ENCODE results near the gene MAP4K4.
A peak's percentile ranks its signal among the peaks of the same experiment; 100 is the strongest.

The MAP4K4 gene

GRCh38 chr2:101863534-101863933 is 166.0 kb downstream of the MAP4K4 start:
- Mint-ChIP-seq H3K27me3 (no peaks in the 10 kb centered on the region), H3K4me3 (no peak overlapping the region), H3K36me3 (ENCODE audit: low read depth) (peaks cover 95% of the 10 kb centered on the region), H3K27ac (no peak overlapping the region), H3K9me3 (no peaks in the 10 kb centered on the region), H3K4me1 (ENCODE audit: low read depth) (peaks cover 5% of the 10 kb centered on the region)
- intact Hi-C loops (cut with micrococcal nuclease), result loop anchor here (10.0 kb wide), 1 partner anchor 301 kb away; no protein-coding TSS in a partner anchor

- Mint-ChIP-seq H3K4me3 (no peak overlapping the region), H3K27ac (no peak overlapping the region), H3K27me3 (no peaks in the 10 kb centered on the region), H3K4me1 (ENCODE audit: low read depth) (peaks cover 5% of the 10 kb centered on the region), H3K9me3 (no peaks in the 10 kb centered on the region), H3K36me3 (ENCODE audit: low read depth) (peaks cover 94% of the 10 kb centered on the region)
- intact Hi-C loops (cut with micrococcal nuclease), result loop anchor here (10.0 kb wide), 1 partner anchor 300 kb away; no protein-coding TSS in a partner anchor
Measured at GRCh38 chr2:101864426-101864825, 166.9 kb downstream of the MAP4K4 start.

DNA sequence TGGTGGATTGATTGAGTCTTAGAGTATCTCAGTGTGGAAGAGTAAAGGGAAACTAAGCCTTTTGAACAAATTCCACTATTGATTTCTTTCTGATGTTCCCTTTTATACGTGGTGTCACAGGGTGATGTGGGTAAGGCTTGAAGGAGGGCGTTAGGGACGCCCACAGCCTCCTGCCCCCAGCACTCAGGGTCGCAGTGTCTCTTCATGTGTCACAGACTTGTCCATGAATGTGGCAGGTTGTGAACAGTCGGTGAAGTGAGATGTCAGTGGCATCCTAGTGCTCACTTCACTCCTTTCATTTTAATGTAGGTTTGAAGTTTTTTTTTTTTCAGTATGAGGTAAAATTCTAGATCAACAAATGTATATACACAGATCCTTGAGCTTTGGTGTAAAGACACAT is 171.0 kb downstream of the MAP4K4 start:
- peaks cover 97% of the 10 kb centered on the region for H3K36me3 Mint-ChIP-seq (ENCODE audit: low read depth)
- no peaks in the 10 kb centered on the region for H3K27me3 Mint-ChIP-seq
- peaks cover 10% of the 10 kb centered on the region for H3K4me1 Mint-ChIP-seq (ENCODE audit: low read depth)
- no peak overlapping the region for H3K4me3 Mint-ChIP-seq
- no peaks in the 10 kb centered on the region for H3K9me3 Mint-ChIP-seq
- intact Hi-C loops (cut with micrococcal nuclease), result loop anchor here (10.0 kb wide), 1 partner anchor 296 kb away; no protein-coding TSS in a partner anchor
- no peak overlapping the region for H3K27ac Mint-ChIP-seq

GRCh38 chr2:101869527-101869926 is 172.0 kb downstream of the MAP4K4 start:
- H3K27ac Mint-ChIP-seq, result no peak overlapping the region
- H3K4me1 Mint-ChIP-seq (ENCODE audit: low read depth), result peaks cover 10% of the 10 kb centered on the region
- H3K36me3 Mint-ChIP-seq (ENCODE audit: low read depth), result peaks cover 96% of the 10 kb centered on the region
- no peaks in the 10 kb centered on the region for H3K27me3 Mint-ChIP-seq
- H3K9me3 Mint-ChIP-seq, result no peaks in the 10 kb centered on the region
- no peak overlapping the region for H3K4me3 Mint-ChIP-seq
- intact Hi-C loops (cut with micrococcal nuclease), result loop anchor here (10.0 kb wide), 1 partner anchor 295 kb away; no protein-coding TSS in a partner anchor

- Mint-ChIP-seq H3K4me3 (no peak overlapping the region), H3K27me3 (no peaks in the 10 kb centered on the region), H3K4me1 (ENCODE audit: low read depth) (peaks cover 10% of the 10 kb centered on the region), H3K36me3 (ENCODE audit: low read depth) (peaks cover 94% of the 10 kb centered on the region), H3K27ac (peak overlapping the region; percentile 8), H3K9me3 (no peaks in the 10 kb centered on the region)
- intact Hi-C loops (cut with micrococcal nuclease), result no loop called here
Measured at GRCh38 chr2:101870444-101870843, 172.9 kb downstream of the MAP4K4 start.

GRCh38 chr2:101871480-101871879 is 174.0 kb downstream of the MAP4K4 start:
- intact Hi-C loops (cut with micrococcal nuclease), result no loop called here
- Mint-ChIP-seq H3K36me3 (ENCODE audit: low read depth) (peaks cover 94% of the 10 kb centered on the region), H3K9me3 (no peaks in the 10 kb centered on the region), H3K27me3 (no peaks in the 10 kb centered on the region), H3K27ac (no peak overlapping the region), H3K4me3 (no peak overlapping the region), H3K4me1 (ENCODE audit: low read depth) (peaks cover 19% of the 10 kb centered on the region)

- Mint-ChIP-seq H3K9me3 (no peaks in the 10 kb centered on the region), H3K36me3 (ENCODE audit: low read depth) (peaks cover 94% of the 10 kb centered on the region), H3K27ac (no peak overlapping the region), H3K27me3 (no peaks in the 10 kb centered on the region), H3K4me3 (no peak overlapping the region), H3K4me1 (ENCODE audit: low read depth) (peaks cover 19% of the 10 kb centered on the region)
- intact Hi-C loops (cut with micrococcal nuclease), result no loop called here
Measured at GRCh38 chr2:101872480-101872879, 175.0 kb downstream of the MAP4K4 start.

- Mint-ChIP-seq H3K9me3 (no peaks in the 10 kb centered on the region), H3K4me3 (no peak overlapping the region), H3K27me3 (no peaks in the 10 kb centered on the region), H3K36me3 (ENCODE audit: low read depth) (peaks cover 90% of the 10 kb centered on the region), H3K27ac (no peak overlapping the region), H3K4me1 (ENCODE audit: low read depth) (peaks cover 19% of the 10 kb centered on the region)
- intact Hi-C loops (cut with micrococcal nuclease), result no loop called here
Measured at GRCh38 chr2:101873543-101873942, 176.0 kb downstream of the MAP4K4 start.

- intact Hi-C loops (cut with micrococcal nuclease), result no loop called here
- H3K9me3 Mint-ChIP-seq, result no peaks in the 10 kb centered on the region
- no peak overlapping the region for H3K27ac Mint-ChIP-seq
- peaks cover 91% of the 10 kb centered on the region for H3K36me3 Mint-ChIP-seq (ENCODE audit: low read depth)
- H3K4me1 Mint-ChIP-seq (ENCODE audit: low read depth), result peaks cover 19% of the 10 kb centered on the region
- no peak overlapping the region for H3K4me3 Mint-ChIP-seq
- H3K27me3 Mint-ChIP-seq, result no peaks in the 10 kb centered on the region
Measured at GRCh38 chr2:101874069-101874468, 176.6 kb downstream of the MAP4K4 start.

DNA sequence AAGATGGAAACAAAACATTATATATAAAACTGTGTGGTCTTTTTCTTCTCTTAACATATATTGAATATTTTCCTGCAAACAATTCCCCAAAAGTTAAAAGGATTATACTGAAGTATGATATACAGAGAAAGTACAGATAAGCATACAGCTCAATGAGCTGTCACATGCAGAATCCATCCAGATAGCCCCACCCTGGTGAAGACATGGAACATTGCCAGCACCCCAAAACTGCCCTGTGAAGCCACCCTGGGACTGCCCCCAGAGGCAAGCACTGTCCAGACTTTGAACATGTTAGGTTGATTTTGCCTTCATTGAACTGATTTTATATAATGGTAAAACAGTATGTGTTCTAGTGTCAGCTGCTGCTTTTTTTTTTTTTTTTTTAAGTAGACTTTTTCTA is 182.0 kb downstream of the MAP4K4 start:
- H3K36me3 Mint-ChIP-seq (ENCODE audit: low read depth), result peaks cover 76% of the 10 kb centered on the region
- H3K4me3 Mint-ChIP-seq, result no peak overlapping the region
- intact Hi-C loops (cut with micrococcal nuclease), result no loop called here
- H3K9me3 Mint-ChIP-seq, result no peaks in the 10 kb centered on the region
- no peaks in the 10 kb centered on the region for H3K27me3 Mint-ChIP-seq
- H3K27ac Mint-ChIP-seq, result no peak overlapping the region
- H3K4me1 Mint-ChIP-seq (ENCODE audit: low read depth), result peaks cover 16% of the 10 kb centered on the region

DNA sequence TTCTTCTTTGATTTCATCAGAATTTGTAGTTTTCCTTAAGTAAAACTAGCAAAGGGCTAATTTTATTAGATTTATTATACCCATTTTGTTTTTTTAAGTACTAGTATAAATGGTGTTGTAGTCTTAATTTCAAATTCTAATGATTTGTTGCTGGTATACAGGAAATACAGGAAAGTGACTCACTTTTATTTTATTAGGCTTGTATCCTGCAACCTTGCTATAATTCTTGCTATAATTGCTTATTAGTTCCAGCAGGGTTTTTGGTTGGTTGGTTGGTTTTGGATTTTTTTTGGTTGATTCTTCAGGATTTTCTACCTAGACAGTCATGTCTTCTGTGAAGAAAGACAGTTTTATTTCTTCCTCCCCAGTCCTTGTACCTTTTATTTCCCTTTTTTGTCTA is 183.6 kb downstream of the MAP4K4 start:
- Mint-ChIP-seq H3K36me3 (ENCODE audit: low read depth) (peaks cover 72% of the 10 kb centered on the region), H3K27me3 (no peaks in the 10 kb centered on the region), H3K27ac (no peak overlapping the region), H3K4me1 (ENCODE audit: low read depth) (peaks cover 16% of the 10 kb centered on the region), H3K4me3 (no peak overlapping the region), H3K9me3 (no peaks in the 10 kb centered on the region)
- intact Hi-C loops (cut with micrococcal nuclease), result loop anchor here (5.0 to 10.0 kb wide), 2 partner anchors 121 to 564 kb away; no protein-coding TSS in a partner anchor

DNA sequence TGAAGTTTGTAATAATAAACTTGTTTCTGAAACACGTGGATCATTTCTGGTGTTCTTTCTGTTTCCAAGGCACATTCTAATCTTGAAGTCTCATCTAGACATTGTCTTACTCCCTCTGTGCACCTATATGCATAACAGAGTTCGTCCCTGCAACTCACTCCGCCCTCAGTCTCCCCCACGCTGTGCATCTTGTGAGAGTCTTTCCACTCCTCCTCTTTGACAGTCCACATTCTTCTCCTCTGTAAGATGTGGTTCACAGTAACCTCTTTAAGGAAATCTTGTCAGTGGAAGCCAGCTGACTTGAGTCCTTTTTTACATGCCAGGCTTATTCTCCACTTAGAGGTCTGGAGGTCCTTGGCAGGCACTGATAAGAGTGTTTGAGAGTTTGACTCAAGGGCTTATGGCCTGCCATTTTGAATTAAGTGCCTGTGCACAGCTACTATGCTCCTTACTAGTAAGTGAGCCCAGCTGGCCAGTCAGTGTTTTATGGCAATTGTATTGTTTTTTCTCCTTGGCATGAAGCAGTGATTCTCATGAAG is 185.3 kb downstream of the MAP4K4 start:
- Mint-ChIP-seq H3K9me3 (no peaks in the 10 kb centered on the region), H3K27me3 (no peaks in the 10 kb centered on the region), H3K4me1 (ENCODE audit: low read depth) (peaks cover 25% of the 10 kb centered on the region), H3K27ac (no peak overlapping the region), H3K36me3 (ENCODE audit: low read depth) (peaks cover 74% of the 10 kb centered on the region), H3K4me3 (no peak overlapping the region)
- intact Hi-C loops (cut with micrococcal nuclease), result loop anchor here (5.0 to 10.0 kb wide), 2 partner anchors 119 to 562 kb away; no protein-coding TSS in a partner anchor

- peak overlapping the region; percentile 63 for H3K27ac Mint-ChIP-seq
- H3K36me3 Mint-ChIP-seq (ENCODE audit: low read depth), result peaks cover 75% of the 10 kb centered on the region
- no peaks in the 10 kb centered on the region for H3K27me3 Mint-ChIP-seq
- peaks cover 26% of the 10 kb centered on the region for H3K4me1 Mint-ChIP-seq (ENCODE audit: low read depth)
- intact Hi-C loops (cut with micrococcal nuclease), result loop anchor here (2.0 to 10.0 kb wide), 4 partner anchors 101 to 561 kb away; no protein-coding TSS in a partner anchor
- no peak overlapping the region for H3K4me3 Mint-ChIP-seq
- no peaks in the 10 kb centered on the region for H3K9me3 Mint-ChIP-seq
Measured at GRCh38 chr2:101883860-101884259, 186.4 kb downstream of the MAP4K4 start.

DNA sequence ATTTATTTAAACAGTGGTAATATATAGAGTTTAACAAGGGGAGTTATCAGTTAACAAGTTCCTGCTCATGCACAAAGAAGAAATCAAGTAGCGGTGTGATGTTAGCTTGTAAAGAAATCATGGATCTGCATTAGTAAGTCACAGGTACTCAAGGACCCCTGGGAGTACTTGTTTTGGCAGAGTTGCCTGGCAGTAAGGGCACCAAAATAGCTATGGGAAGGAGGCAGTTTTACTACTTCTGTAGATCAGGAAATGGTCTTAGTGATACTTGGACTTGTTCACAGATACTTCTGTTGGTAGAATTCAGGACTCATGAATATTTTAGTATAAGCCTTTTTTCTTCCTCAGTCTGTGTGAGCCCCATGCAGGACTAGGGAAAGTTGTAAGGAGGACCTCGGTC is 186.9 kb downstream of the MAP4K4 start:
- Mint-ChIP-seq H3K36me3 (ENCODE audit: low read depth) (peaks cover 78% of the 10 kb centered on the region), H3K9me3 (no peaks in the 10 kb centered on the region), H3K4me3 (no peak overlapping the region), H3K4me1 (ENCODE audit: low read depth) (peaks cover 27% of the 10 kb centered on the region), H3K27me3 (no peaks in the 10 kb centered on the region), H3K27ac (peak overlapping the region; percentile 68)
- intact Hi-C loops (cut with micrococcal nuclease), result loop anchor here (2.0 to 10.0 kb wide), 4 partner anchors 100 to 560 kb away; no protein-coding TSS in a partner anchor

- Mint-ChIP-seq H3K4me3 (no peak overlapping the region), H3K9me3 (no peaks in the 10 kb centered on the region), H3K36me3 (ENCODE audit: low read depth) (peaks cover 79% of the 10 kb centered on the region), H3K27ac (peak overlapping the region; percentile 51), H3K4me1 (ENCODE audit: low read depth) (peaks cover 40% of the 10 kb centered on the region), H3K27me3 (no peaks in the 10 kb centered on the region)
- intact Hi-C loops (cut with micrococcal nuclease), result loop anchor here (10.0 kb wide), 1 partner anchor 557 kb away; no protein-coding TSS in a partner anchor
Measured at GRCh38 chr2:101887328-101887727, 189.8 kb downstream of the MAP4K4 start.

All from dendritic cell treated with granulocyte-macrophage colony-stimulating factor and Interleukin-4, amounts not matched to agents 40 ng/mL and 50 ng/mL, for 4 days (primary cell).